ENCODE data around the gene ATXN1.

The ATXN1 gene

GRCh38 chr6:16739329-16739801, 21.9 kb downstream of the ATXN1 start:
- DNase-seq, result no peak
- TF ChIP-seq CTCF (IDR thresholded peaks at IDR 0.05), result no peak
- Histone ChIP-seq H3K4me3 (no peak overlapping the region), H3K4me1 (peaks cover 0 to 94% (median 58%) of the 10 kb centered on the region in 4 donors), H3K27ac (peak overlapping the region; percentile 36 to 64), H3K36me3 (peaks cover 0 to 3% (median 0%) of the 10 kb centered on the region in 3 donors), H3K9me3 (no peaks in the 10 kb centered on the region), H3K27me3 (no peaks in the 10 kb centered on the region)
- intact Hi-C loops (cut with DNase I; ENCODE audit: low total_unique reads), result no loop called here

GRCh38 chr6:16737925-16738324, 23.3 kb downstream of the ATXN1 start:
- no peak for TF ChIP-seq CTCF (IDR thresholded peaks at IDR 0.05)
- Histone ChIP-seq H3K27ac (peak overlapping the region; percentile 38 to 64), H3K4me1 (peaks cover 0 to 90% (median 59%) of the 10 kb centered on the region in 4 donors), H3K4me3 (no peak overlapping the region), H3K36me3 (peaks cover 0 to 3% (median 0%) of the 10 kb centered on the region in 3 donors), H3K27me3 (no peaks in the 10 kb centered on the region), H3K9me3 (no peaks in the 10 kb centered on the region)
- intact Hi-C loops (cut with DNase I; ENCODE audit: low total_unique reads), result no loop called here
- DNase-seq, result no peak

- Histone ChIP-seq H3K4me3 (peak overlapping the region in 1 of 2 donors; percentile 1), H3K36me3 (peaks cover 0 to 3% (median 0%) of the 10 kb centered on the region in 3 donors), H3K27ac (peak overlapping the region; percentile 38 to 64), H3K9me3 (no peaks in the 10 kb centered on the region), H3K27me3 (no peaks in the 10 kb centered on the region), H3K4me1 (peaks cover 0 to 91% (median 57%) of the 10 kb centered on the region in 4 donors)
- no peak for TF ChIP-seq CTCF (IDR thresholded peaks at IDR 0.05)
- intact Hi-C loops (cut with DNase I; ENCODE audit: low total_unique reads), result no loop called here
- DNase-seq, result no peak
Measured at GRCh38 chr6:16736856-16737775, 24.1 kb downstream of the ATXN1 start.

DNA sequence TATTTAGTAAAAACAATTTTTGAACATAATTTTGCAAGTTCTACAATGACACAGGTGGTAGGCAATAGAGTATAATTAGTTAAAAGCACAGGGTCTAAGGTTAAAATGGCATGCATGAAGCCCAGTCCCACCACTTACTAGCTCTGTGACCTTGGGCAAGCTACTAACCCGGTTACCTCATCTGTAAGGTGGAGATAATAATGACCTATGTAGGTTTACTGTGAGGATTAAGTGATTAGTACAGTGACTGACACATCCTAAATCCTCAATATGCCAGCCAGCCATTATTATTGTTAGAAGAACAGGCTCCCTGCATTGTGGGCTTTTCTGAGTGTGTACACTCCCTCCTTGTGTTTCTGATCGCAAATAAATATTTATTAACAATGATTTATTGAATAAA, 26.2 kb downstream of the ATXN1 start:
- Histone ChIP-seq H3K27ac (peak overlapping the region in 1 of 2 donors; percentile 64), H3K4me3 (no peak overlapping the region), H3K4me1 (peaks cover 0 to 89% (median 47%) of the 10 kb centered on the region in 4 donors), H3K36me3 (peaks cover 0 to 3% (median 0%) of the 10 kb centered on the region in 3 donors), H3K9me3 (no peaks in the 10 kb centered on the region), H3K27me3 (no peaks in the 10 kb centered on the region)
- no peak for DNase-seq
- intact Hi-C loops (cut with DNase I; ENCODE audit: low total_unique reads), result no loop called here
- no peak for TF ChIP-seq CTCF (IDR thresholded peaks at IDR 0.05)

- Histone ChIP-seq H3K4me3 (no peak overlapping the region), H3K9me3 (no peaks in the 10 kb centered on the region), H3K27ac (peak overlapping the region in 1 of 2 donors; percentile 21), H3K4me1 (peaks cover 0 to 89% (median 31%) of the 10 kb centered on the region in 4 donors), H3K36me3 (no peaks in the 10 kb centered on the region), H3K27me3 (no peaks in the 10 kb centered on the region)
- no peak for TF ChIP-seq CTCF (IDR thresholded peaks at IDR 0.05)
- intact Hi-C loops (cut with DNase I; ENCODE audit: low total_unique reads), result no loop called here
- no peak for DNase-seq
Measured at GRCh38 chr6:16733085-16733484, 28.2 kb downstream of the ATXN1 start.

Measured in tibial artery (tissue), 4 donors.